ENCODE data around the gene U2SURP.
"Not testable (repeated sequence)": the region's sequence is repeated elsewhere in the genome, so short reads cannot be mapped to it uniquely, and the experiment has no call there.

The U2SURP gene

GRCh38 chr3:142976621-142977398 lies 24.6 kb upstream of the U2SURP start:
- DNase-seq (ENCODE audit: low read depth, low spot score), result no peak

- no peak for DNase-seq (ENCODE audit: low read depth, low spot score)
Observed at GRCh38 chr3:142977399-142977728, 24.0 kb upstream of the U2SURP start.

- DNase-seq (ENCODE audit: low read depth, low spot score), result no peak
Observed at GRCh38 chr3:142981108-142981507, 20.3 kb upstream of the U2SURP start.

- DNase-seq (ENCODE audit: low read depth, low spot score), result no peak
Observed at GRCh38 chr3:142982038-142982773, 19.2 kb upstream of the U2SURP start.

GRCh38 chr3:142983318-142983717 lies 18.1 kb upstream of the U2SURP start:
- DNase-seq (ENCODE audit: low read depth, low spot score), result no peak

- DNase-seq (ENCODE audit: low read depth, low spot score), result no peak
Observed at GRCh38 chr3:142984255-142984654, 17.1 kb upstream of the U2SURP start.

GRCh38 chr3:142987080-142987700 lies 14.2 kb upstream of the U2SURP start:
- no peak for DNase-seq (ENCODE audit: low read depth, low spot score)

- no peak for DNase-seq (ENCODE audit: low read depth, low spot score)
Observed at GRCh38 chr3:142987707-142988106, 13.7 kb upstream of the U2SURP start.

- not testable (repeated sequence) for DNase-seq (ENCODE audit: low read depth, low spot score)
Observed at GRCh38 chr3:142988221-142988620, 13.1 kb upstream of the U2SURP start.

GRCh38 chr3:142988826-142989225 lies 12.5 kb upstream of the U2SURP start:
- not testable (repeated sequence) for DNase-seq (ENCODE audit: low read depth, low spot score)

- DNase-seq (ENCODE audit: low read depth, low spot score), result no peak
Observed at GRCh38 chr3:142990721-142991120, 10.6 kb upstream of the U2SURP start.

GRCh38 chr3:142992323-142992722 lies 9.0 kb upstream of the U2SURP start:
- no peak for DNase-seq (ENCODE audit: low read depth, low spot score)

- no peak for DNase-seq (ENCODE audit: low read depth, low spot score)
Observed at GRCh38 chr3:142993958-142994442, 7.4 kb upstream of the U2SURP start.

GRCh38 chr3:142997330-142997729 lies 4.0 kb upstream of the U2SURP start:
- no peak for DNase-seq (ENCODE audit: low read depth, low spot score)

- no peak for DNase-seq (ENCODE audit: low read depth, low spot score)
Observed at GRCh38 chr3:142998439-142998838, 2.9 kb upstream of the U2SURP start.

GRCh38 chr3:142999881-143000280 lies 1.5 kb upstream of the U2SURP start:
- no peak for DNase-seq (ENCODE audit: low read depth, low spot score)

GRCh38 chr3:143000528-143000927 lies 842 bp upstream of the U2SURP start:
- no peak for DNase-seq (ENCODE audit: low read depth, low spot score)

GRCh38 chr3:143001034-143001368 lies 369 bp upstream of the U2SURP start:
- DNase-seq (ENCODE audit: low read depth, low spot score), result no peak

- no peak for DNase-seq (ENCODE audit: low read depth, low spot score)
Observed at GRCh38 chr3:143002083-143002712, 828 bp downstream of the U2SURP start.

- DNase-seq (ENCODE audit: low read depth, low spot score), result no peak
Observed at GRCh38 chr3:143002727-143003126, 1.4 kb downstream of the U2SURP start.

- no peak for DNase-seq (ENCODE audit: low read depth, low spot score)
Observed at GRCh38 chr3:143004823-143005222, 3.5 kb downstream of the U2SURP start.

GRCh38 chr3:143010024-143010423 lies 8.7 kb downstream of the U2SURP start:
- DNase-seq (ENCODE audit: low read depth, low spot score), result no peak

All from iPS DF 19.7 (cell line).